Kidney (tissue), 14 donors: Measurements from ENCODE around the gene HDAC9. TPM values are rescaled to one million over a fixed set of nuclear protein-coding genes. Genes with fewer than 3 reads are reported as not detected.

ENCODE experiments used
- DNase-seq, 5 donors: peaks; one replicate each; pipeline ENCODE4 v3.0.0-alpha.2; 2013 to 2020
- FAIRE-seq: peaks from 2 replicates; lab custom pipeline; 2012; peaks lifted over from hg19 to GRCh38; lab: Jason Lieb, UNC
- H3K27ac ChIP-seq, 2 donors: one replicate each; pipeline ENCODE4 v1.7.0; 2013; ENCODE audit warnings: low read depth in 2 of 2, low read length in 2 of 2, inconsistent platforms in 1 of 2
- H3K27me3 ChIP-seq: one replicate; pipeline ENCODE4 v1.7.1; 2013; ENCODE audit warnings: low read length, inconsistent platforms; ENCODE audit not compliant: control insufficient read depth, insufficient read depth
- H3K36me3 ChIP-seq, 3 donors: one replicate each; pipeline versions ENCODE4 v1.7.0 to v1.7.1; 2013; ENCODE audit warnings: low read length in 3 of 3, control low read depth in 1 of 3, inconsistent platforms in 1 of 3; ENCODE audit not compliant: insufficient read depth in 3 of 3, control insufficient read depth in 2 of 3
- H3K4me1 ChIP-seq, 3 donors: one replicate each; pipeline versions ENCODE4 v1.7.0 to v1.7.1; 2013; ENCODE audit warnings: low read length in 3 of 3, inconsistent platforms in 1 of 3, low read depth in 1 of 3; ENCODE audit not compliant: control insufficient read depth in 2 of 3, insufficient read depth in 2 of 3
- H3K4me3 ChIP-seq, 3 donors: one replicate each; pipeline versions ENCODE4 v1.7.0 to v1.8.1; 2013; ENCODE audit warnings: low read length in 3 of 3, control low read depth in 1 of 3, inconsistent platforms in 1 of 3
- H3K9ac ChIP-seq, 3 donors: one replicate each; pipeline versions ENCODE4 v1.7.0 to v1.7.1; 2013; ENCODE audit warnings: low read length in 3 of 3, control low read depth in 1 of 3, inconsistent platforms in 1 of 3
- H3K9me3 ChIP-seq, 3 donors: one replicate each; pipeline versions ENCODE4 v1.7.0 to v1.7.1; 2013; ENCODE audit warnings: low read length in 3 of 3, control low read depth in 1 of 3, inconsistent platforms in 1 of 3; ENCODE audit not compliant: control insufficient read depth in 2 of 3, insufficient read depth in 1 of 3
- intact Hi-C: fragments of 100-400 bp; cut with DNase I; formaldehyde crosslinking; loops from one replicate; pipeline ENCODE4 v1.11.1; 2022
- polyA plus RNA-seq: library from polyadenylated mRNA; stranded (reverse); fragments of 350-450 nt; fragmentation: Illumina TruSeq; extraction: RNeasy Lipid Tissue Mini Kit (QIAGEN cat#74804); gene quantifications from one replicate; pipeline ENCODE4 v1.2.3, GENCODE V29; 2014; ENCODE audit warnings: low read depth, low replicate concordance; ENCODE audit not compliant: insufficient read depth
- total RNA-seq: library from RNA; stranded (reverse); fragmentation: NEBNext Ultra II Directional; extraction: Animal tissue kit (Norgen Biotek cat#: 25700); gene quantifications from one replicate; pipeline ENCODE4 v1.2.1, GENCODE V29; 2021
- TF ChIP-seq, protein P1 (sequence below): IDR thresholded peaks from 3 replicates; pipeline ENCODE4 v1.5.1; 2012; ENCODE audit warnings: mild to moderate bottlenecking, moderate library complexity, borderline replicate concordance; ENCODE audit not compliant: insufficient read depth; ENCODE audit errors: extremely low read depth
- donor health status: control.
- donor health status: control.
- donor health status: control.
- donor health status: control.
- donor health status: control.
- donor health status: DM: yes; HTN: yes; CAD: no.
- donor health status: Normal renal cell carcinoma (clear cell type).

Gene HDAC9
- total and polyA plus RNA-seq, 2 donors from 2014 or later = 2.1 to 22.1 TPM

- Histone ChIP-seq H3K27ac (no peak overlapping the region), H3K27me3 (no peaks in the 10 kb centered on the region), H3K36me3 (no peaks in the 10 kb centered on the region), H3K9ac (no peak overlapping the region), H3K4me1 (no peaks in the 10 kb centered on the region), H3K9me3 (peaks cover 0 to 2% (median 0%) of the 10 kb centered on the region in 3 donors), H3K4me3 (no peak overlapping the region)
- FAIRE-seq (no peak), DNase-seq (peak in 1 of 5 donors; percentile 1)
- TF ChIP-seq, protein P1, sequence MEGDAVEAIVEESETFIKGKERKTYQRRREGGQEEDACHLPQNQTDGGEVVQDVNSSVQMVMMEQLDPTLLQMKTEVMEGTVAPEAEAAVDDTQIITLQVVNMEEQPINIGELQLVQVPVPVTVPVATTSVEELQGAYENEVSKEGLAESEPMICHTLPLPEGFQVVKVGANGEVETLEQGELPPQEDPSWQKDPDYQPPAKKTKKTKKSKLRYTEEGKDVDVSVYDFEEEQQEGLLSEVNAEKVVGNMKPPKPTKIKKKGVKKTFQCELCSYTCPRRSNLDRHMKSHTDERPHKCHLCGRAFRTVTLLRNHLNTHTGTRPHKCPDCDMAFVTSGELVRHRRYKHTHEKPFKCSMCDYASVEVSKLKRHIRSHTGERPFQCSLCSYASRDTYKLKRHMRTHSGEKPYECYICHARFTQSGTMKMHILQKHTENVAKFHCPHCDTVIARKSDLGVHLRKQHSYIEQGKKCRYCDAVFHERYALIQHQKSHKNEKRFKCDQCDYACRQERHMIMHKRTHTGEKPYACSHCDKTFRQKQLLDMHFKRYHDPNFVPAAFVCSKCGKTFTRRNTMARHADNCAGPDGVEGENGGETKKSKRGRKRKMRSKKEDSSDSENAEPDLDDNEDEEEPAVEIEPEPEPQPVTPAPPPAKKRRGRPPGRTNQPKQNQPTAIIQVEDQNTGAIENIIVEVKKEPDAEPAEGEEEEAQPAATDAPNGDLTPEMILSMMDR = peak; percentile 45
- intact Hi-C loops = no loop called here
Measured at GRCh38 chr7:19051767-19052375, 556.3 kb downstream of the HDAC9 start.
